T-helper 1 cell treated with Interleukin-12 subunit alpha and Interleukin-12 subunit beta and Interleukin-4 antibody, amounts not matched to agents 30 μg/mL and 1 μg/mL, for 36 hours (primary cell): Measurements from ENCODE around the gene TIMM23B.
"Not testable (repeated sequence)": the region's sequence is repeated elsewhere in the genome, so short reads cannot be mapped to it uniquely, and the experiment has no call there.

Source experiments
- H3K27ac Mint-ChIP-seq: one replicate; pipeline ENCODE4 v1.8.0; 2021; ENCODE audit warnings: mild to moderate bottlenecking, mixed read lengths
- H3K27me3 Mint-ChIP-seq: one replicate; pipeline ENCODE4 v1.8.0; 2021; ENCODE audit warnings: low read depth, mixed read lengths
- H3K36me3 Mint-ChIP-seq: one replicate; pipeline ENCODE4 v1.8.0; 2021; ENCODE audit warnings: low read depth, mixed read lengths
- H3K4me1 Mint-ChIP-seq: one replicate; pipeline ENCODE4 v1.8.0; 2021; ENCODE audit warnings: low read depth, mixed read lengths
- H3K4me3 Mint-ChIP-seq: one replicate; pipeline ENCODE4 v1.8.0; 2021; ENCODE audit warnings: mild to moderate bottlenecking, moderate library complexity, mixed read lengths
- H3K9me3 Mint-ChIP-seq: one replicate; pipeline ENCODE4 v1.8.0; 2021; ENCODE audit warnings: mixed read lengths

Gene TIMM23B

GRCh38 chr10:49941447-49942338 lies at the start of gene TIMM23B, which contains the start of gene PARG:
TSS of gene TIMM23B (plus strand) at chr10:49942053. CDS start at chr10:49942195, 142 bp downstream.
TSS of gene PARG (minus strand) at chr10:49942027. CDS start at chr10:49941725, 302 bp downstream.
- Mint-ChIP-seq H3K4me1 (peaks cover 19% of the 10 kb centered on the region), H3K27ac (peak within 1 kb of the TSS; percentile 95), H3K4me3 (peak within 1 kb of the TSS; percentile 100)
- not testable (repeated sequence) for H3K36me3 Mint-ChIP-seq, H3K9me3 Mint-ChIP-seq, H3K27me3 Mint-ChIP-seq

DNA sequence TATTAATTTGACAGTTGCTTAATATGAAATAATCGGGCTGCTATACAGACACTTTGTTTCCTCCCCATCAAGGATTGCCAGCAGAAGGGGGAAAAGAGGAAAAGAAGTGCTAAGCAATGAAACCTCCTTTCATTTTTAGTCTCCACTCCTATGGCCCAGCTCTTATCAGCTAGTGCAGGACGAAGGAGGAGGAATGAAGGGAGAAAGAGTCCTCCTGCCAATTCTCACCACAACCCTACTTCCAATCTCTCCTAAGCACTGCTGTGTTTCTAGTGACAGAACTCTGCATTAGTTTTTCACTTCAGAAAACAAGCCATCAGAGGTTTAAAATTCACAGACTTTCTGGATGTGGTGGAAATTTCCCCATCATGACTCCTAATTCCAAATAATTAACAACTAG lies 41.9 kb upstream of the TIMM23B start:
- H3K36me3 Mint-ChIP-seq, H3K27me3 Mint-ChIP-seq, H3K4me1 Mint-ChIP-seq, H3K9me3 Mint-ChIP-seq, H3K4me3 Mint-ChIP-seq, H3K27ac Mint-ChIP-seq: not testable (repeated sequence)

GRCh38 chr10:49900406-49900805 lies 41.4 kb upstream of the TIMM23B start:
- not testable (repeated sequence) for H3K36me3 Mint-ChIP-seq, H3K27ac Mint-ChIP-seq, H3K27me3 Mint-ChIP-seq, H3K4me3 Mint-ChIP-seq, H3K4me1 Mint-ChIP-seq, H3K9me3 Mint-ChIP-seq

DNA sequence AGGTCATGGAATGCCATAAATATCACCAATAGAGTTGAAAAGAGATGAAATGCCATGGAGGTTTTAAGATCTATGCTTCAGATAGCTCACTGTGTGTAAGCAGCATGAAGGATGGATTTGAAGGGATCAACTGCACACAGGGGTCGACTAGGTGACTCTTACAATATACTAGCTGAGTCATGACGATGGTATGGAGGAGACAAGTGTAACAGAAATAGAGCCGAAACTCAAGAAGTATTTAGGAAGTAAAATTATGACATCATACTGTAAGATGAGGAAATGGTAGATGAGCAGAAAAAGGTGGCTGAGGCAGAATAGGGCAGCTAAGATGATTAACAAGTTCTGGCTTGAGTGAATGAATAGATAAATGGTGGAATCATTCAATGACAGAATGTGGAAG lies 38.0 kb upstream of the TIMM23B start:
- H3K27ac Mint-ChIP-seq, H3K9me3 Mint-ChIP-seq, H3K4me3 Mint-ChIP-seq, H3K4me1 Mint-ChIP-seq, H3K27me3 Mint-ChIP-seq, H3K36me3 Mint-ChIP-seq: not testable (repeated sequence)

GRCh38 chr10:49908290-49909080 lies 33.4 kb upstream of the TIMM23B start:
- H3K4me1 Mint-ChIP-seq, H3K9me3 Mint-ChIP-seq, H3K36me3 Mint-ChIP-seq, H3K4me3 Mint-ChIP-seq, H3K27ac Mint-ChIP-seq, H3K27me3 Mint-ChIP-seq: not testable (repeated sequence)

GRCh38 chr10:49910295-49910694 lies 31.6 kb upstream of the TIMM23B start:
- H3K36me3 Mint-ChIP-seq = not testable (repeated sequence)

GRCh38 chr10:49916451-49916850 lies 25.4 kb upstream of the TIMM23B start:
- H3K27ac Mint-ChIP-seq, H3K36me3 Mint-ChIP-seq, H3K4me3 Mint-ChIP-seq, H3K9me3 Mint-ChIP-seq, H3K4me1 Mint-ChIP-seq, H3K27me3 Mint-ChIP-seq: not testable (repeated sequence)

More at GRCh38 chr10:49910295-49910694, 31.6 kb upstream of the TIMM23B start:
- H3K4me3 Mint-ChIP-seq, H3K9me3 Mint-ChIP-seq, H3K27ac Mint-ChIP-seq, H3K27me3 Mint-ChIP-seq, H3K4me1 Mint-ChIP-seq: not testable (repeated sequence)

GRCh38 chr10:49917927-49918326 lies 23.9 kb upstream of the TIMM23B start:
- not testable (repeated sequence) for H3K27ac Mint-ChIP-seq, H3K4me3 Mint-ChIP-seq, H3K9me3 Mint-ChIP-seq, H3K36me3 Mint-ChIP-seq, H3K27me3 Mint-ChIP-seq, H3K4me1 Mint-ChIP-seq

DNA sequence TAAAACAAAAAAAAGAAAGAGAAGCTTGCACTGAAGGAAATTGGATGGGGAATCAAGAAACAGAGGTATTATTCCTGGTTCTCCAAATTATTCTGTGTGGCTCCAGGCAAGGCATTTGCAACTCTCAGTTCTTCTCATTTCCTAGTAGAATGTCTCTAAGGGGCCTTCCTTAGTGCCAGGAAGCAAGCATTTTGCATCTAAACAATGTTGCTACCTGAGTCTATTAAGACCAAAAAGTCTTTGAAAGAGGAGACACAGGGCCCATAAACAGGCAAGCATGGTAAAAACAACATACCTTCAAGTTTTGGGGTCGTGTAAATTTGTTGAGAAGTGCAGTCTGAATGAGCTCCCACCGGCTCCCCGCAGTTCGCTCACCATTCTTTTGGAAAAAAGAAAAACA lies 19.8 kb upstream of the TIMM23B start:
- H3K9me3 Mint-ChIP-seq, H3K27me3 Mint-ChIP-seq, H3K4me3 Mint-ChIP-seq, H3K36me3 Mint-ChIP-seq, H3K4me1 Mint-ChIP-seq, H3K27ac Mint-ChIP-seq: not testable (repeated sequence)

- not testable (repeated sequence) for H3K27me3 Mint-ChIP-seq, H3K4me3 Mint-ChIP-seq, H3K9me3 Mint-ChIP-seq, H3K27ac Mint-ChIP-seq, H3K36me3 Mint-ChIP-seq, H3K4me1 Mint-ChIP-seq
Observed at GRCh38 chr10:49923572-49923971, 18.3 kb upstream of the TIMM23B start.

DNA sequence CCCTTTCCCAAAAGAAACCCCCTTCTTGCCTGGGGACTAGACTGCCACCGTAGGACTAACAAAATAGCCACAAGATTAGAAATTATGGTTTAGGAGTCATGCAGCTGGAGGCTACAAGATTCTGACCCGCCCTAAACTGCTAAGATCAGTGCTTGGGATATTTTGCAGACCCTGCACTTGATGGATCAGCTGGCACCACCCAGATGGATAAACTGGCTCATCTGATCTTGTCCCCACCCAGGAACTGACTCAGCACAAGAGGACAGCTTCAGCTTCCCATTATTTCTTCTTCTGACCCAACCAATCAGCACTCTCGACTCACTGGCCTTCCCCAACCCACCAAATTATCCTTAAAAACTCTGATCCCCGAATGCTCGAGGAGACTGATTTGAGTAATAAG lies 10.6 kb upstream of the TIMM23B start:
- not testable (repeated sequence) for H3K4me1 Mint-ChIP-seq, H3K27ac Mint-ChIP-seq, H3K9me3 Mint-ChIP-seq, H3K27me3 Mint-ChIP-seq, H3K4me3 Mint-ChIP-seq
- H3K36me3 Mint-ChIP-seq = peaks cover 11% of the 10 kb centered on the region

DNA sequence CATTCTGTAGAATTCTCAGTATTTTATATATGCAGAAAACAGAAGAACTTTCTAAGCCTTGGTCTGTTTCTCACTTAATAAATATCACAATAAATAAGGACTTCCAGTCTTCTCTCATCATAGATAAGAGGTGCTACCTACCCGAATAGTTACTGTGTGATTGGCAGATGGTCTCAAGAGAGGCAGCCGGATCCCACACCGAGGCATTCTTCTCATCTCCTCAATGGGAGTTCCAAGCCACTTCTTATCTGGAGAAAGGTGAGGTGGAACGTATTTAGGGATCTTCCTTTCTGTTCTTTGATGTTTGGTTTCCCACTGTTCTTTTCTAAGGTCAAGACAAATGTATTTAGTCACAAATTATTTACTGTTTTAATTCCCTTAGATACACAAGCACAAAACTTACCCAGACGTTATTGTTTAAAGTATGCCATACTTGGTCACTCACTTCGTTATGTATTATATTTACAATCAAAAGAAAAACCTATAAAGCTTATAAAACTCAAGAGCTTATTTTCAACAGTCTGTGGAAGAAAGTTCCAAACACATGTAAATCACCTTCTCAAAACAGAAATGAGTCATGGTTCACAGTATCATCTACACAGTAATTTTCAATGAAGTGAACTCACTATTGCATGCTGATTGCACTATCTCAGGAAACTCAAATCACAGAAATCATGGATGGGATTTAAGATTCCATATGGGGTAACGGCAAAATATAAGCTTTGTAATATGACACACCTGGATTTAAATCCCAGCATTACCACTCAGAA lies 9.7 kb upstream of the TIMM23B start:
- not testable (repeated sequence) for H3K36me3 Mint-ChIP-seq, H3K4me3 Mint-ChIP-seq, H3K27ac Mint-ChIP-seq, H3K27me3 Mint-ChIP-seq, H3K4me1 Mint-ChIP-seq, H3K9me3 Mint-ChIP-seq

DNA sequence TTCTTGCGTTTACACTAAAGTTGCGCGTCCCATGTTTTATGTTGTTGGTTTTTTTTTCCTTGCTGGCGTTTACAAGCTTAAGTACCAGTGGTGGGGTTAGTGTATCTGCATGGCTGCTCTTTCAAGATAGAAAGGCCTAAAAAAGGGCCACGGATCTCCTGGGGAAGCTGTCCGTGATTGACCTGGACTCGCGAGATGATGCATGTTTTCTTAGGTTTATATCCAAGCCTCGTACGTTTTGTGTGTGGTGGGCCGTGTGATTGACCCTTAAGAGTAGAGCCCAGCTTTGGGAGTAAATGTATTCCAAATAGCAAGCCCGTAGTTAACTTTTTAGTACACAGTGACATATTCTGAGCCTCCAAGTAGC lies 469 bp downstream of the TIMM23B start:
- not testable (repeated sequence) for H3K36me3 Mint-ChIP-seq, H3K9me3 Mint-ChIP-seq, H3K27me3 Mint-ChIP-seq
- peak overlapping the region; percentile 95 for H3K27ac Mint-ChIP-seq
- H3K4me1 Mint-ChIP-seq = peaks cover 19% of the 10 kb centered on the region
- H3K4me3 Mint-ChIP-seq = peak overlapping the region; percentile 100

DNA sequence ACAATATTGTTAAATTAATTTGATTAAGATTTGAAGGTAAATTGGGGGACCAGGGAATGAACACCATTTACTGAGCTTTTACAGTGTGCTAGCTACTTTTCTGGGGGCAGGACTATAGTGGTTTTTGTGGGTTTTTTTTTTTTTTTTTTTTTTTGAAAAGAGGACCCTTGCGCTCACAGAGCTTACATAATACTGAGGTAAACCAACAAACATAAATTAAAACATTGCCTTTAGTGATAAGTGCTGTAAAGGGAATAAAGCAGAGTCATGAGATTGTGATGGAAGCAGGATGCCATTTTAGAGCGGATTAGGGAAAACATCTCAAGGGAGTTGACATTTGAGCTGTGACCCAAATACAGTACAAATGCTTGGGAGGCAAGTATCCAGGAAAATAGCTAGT lies 1.8 kb downstream of the TIMM23B start:
- H3K27me3 Mint-ChIP-seq, H3K36me3 Mint-ChIP-seq, H3K9me3 Mint-ChIP-seq: not testable (repeated sequence)
- H3K27ac Mint-ChIP-seq = peak overlapping the region; percentile 53
- peak overlapping the region; percentile 100 for H3K4me3 Mint-ChIP-seq
- H3K4me1 Mint-ChIP-seq = peaks cover 19% of the 10 kb centered on the region

DNA sequence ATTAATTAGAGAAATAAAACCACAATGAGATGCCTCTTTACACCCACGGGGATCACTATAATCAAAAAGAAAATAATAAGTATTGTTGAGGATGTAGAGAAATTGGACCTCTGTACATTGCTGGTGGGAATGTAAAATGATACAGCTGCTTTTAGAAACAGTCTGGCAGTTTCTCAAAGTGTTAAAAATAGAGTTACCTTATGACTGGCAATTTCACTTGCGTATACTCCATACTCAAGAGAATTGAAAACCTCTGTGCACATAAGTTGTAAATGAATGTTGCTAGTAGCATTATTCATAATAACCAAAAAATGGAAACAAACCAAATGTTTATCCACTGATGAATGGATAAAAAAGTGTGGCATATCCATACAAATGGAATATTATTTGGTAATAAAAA lies 6.3 kb downstream of the TIMM23B start:
- not testable (repeated sequence) for H3K9me3 Mint-ChIP-seq, H3K36me3 Mint-ChIP-seq

More for the DNA sequence above, 6.3 kb downstream of the TIMM23B start:
- not testable (repeated sequence) for H3K27me3 Mint-ChIP-seq, H3K4me3 Mint-ChIP-seq, H3K4me1 Mint-ChIP-seq, H3K27ac Mint-ChIP-seq
